HAP-1 (cell line): Measurements from ENCODE around the gene AGPAT2.

ENCODE experiments used
- DNase-seq, 2 experiments: peaks; one replicate each; pipeline ENCODE4 v3.0.0-alpha.2; 2016 to 2020; ENCODE audit warnings: low spot score in 2 of 2
- H3K27me3 ChIP-seq: fragments of 250-450 bp; sonication (Bioruptor Pico); 2 replicates; pipeline ENCODE4 v1.5.1; 2020; ENCODE audit warnings: low read depth, mild to moderate bottlenecking, moderate library complexity
- H3K36me3 ChIP-seq: fragments of 250-450 bp; sonication (Bioruptor Pico); replicated peaks from 2 replicates; pipeline ENCODE4 v1.5.1; 2020; ENCODE audit warnings: mild to moderate bottlenecking
- H3K4me1 ChIP-seq: fragments of 250-450 bp; sonication (Bioruptor Pico); 2 replicates; pipeline ENCODE4 v1.5.1; 2020; ENCODE audit warnings: mild to moderate bottlenecking
- H3K4me3 ChIP-seq: fragments of 250-450 bp; sonication (Bioruptor Pico); 2 replicates; pipeline ENCODE4 v1.5.1; 2020; ENCODE audit warnings: mild to moderate bottlenecking, moderate library complexity
- H3K9me3 ChIP-seq: fragments of 250-450 bp; sonication (Bioruptor Pico); 2 replicates; pipeline ENCODE4 v1.5.1; 2020; ENCODE audit warnings: mild to moderate bottlenecking, moderate library complexity
- in situ Hi-C: fragments of 300-500 bp; cut with MboI; formaldehyde crosslinking; loops from 3 replicates; pipeline ENCODE4 v1.14.3; 2020; ENCODE audit warnings: low sequenced_read_pairs, inconsistent platforms, mixed read lengths

Gene AGPAT2

GRCh38 chr9:136666372-136667213 is 20.7 kb downstream of the AGPAT2 start:
- Histone ChIP-seq H3K27me3 (no peaks in the 10 kb centered on the region), H3K4me3 (peak overlapping the region; percentile 20), H3K4me1 (no peaks in the 10 kb centered on the region), H3K36me3 (no peaks in the 10 kb centered on the region), H3K9me3 (no peaks in the 10 kb centered on the region)
- no peak for DNase-seq
- in situ Hi-C loops, result no loop called here

- Histone ChIP-seq H3K4me3 (peak overlapping the region; percentile 28), H3K9me3 (no peaks in the 10 kb centered on the region), H3K4me1 (no peaks in the 10 kb centered on the region), H3K36me3 (no peaks in the 10 kb centered on the region), H3K27me3 (0 out of 2 replicates have a peak, but pooled peaks cover 3% of the 10 kb centered on the region)
- DNase-seq, result peak in 1 of 2 experiments; percentile 55
- in situ Hi-C loops, result no loop called here
Observed at GRCh38 chr9:136665704-136666371, 21.4 kb downstream of the AGPAT2 start.

- Histone ChIP-seq H3K27me3 (peaks cover 7% of the 10 kb centered on the region; the same call in 1 of the 2 replicates), H3K36me3 (no peaks in the 10 kb centered on the region)
- in situ Hi-C loops, result no loop called here
Observed at GRCh38 chr9:136665111-136665703, 22.1 kb downstream of the AGPAT2 start.

GRCh38 chr9:136664000-136664915 is 23.0 kb downstream of the AGPAT2 start:
- Histone ChIP-seq H3K36me3 (no peaks in the 10 kb centered on the region), H3K4me1 (no peaks in the 10 kb centered on the region), H3K4me3 (no peak overlapping the region), H3K27me3 (peaks cover 17% of the 10 kb centered on the region), H3K9me3 (no peaks in the 10 kb centered on the region)
- no peak for DNase-seq
- in situ Hi-C loops, result no loop called here

More at GRCh38 chr9:136665111-136665703, 22.1 kb downstream of the AGPAT2 start:
- Histone ChIP-seq H3K9me3 (no peaks in the 10 kb centered on the region), H3K4me3 (peak overlapping the region; percentile 28), H3K4me1 (no peaks in the 10 kb centered on the region)
- DNase-seq, result peak in 1 of 2 experiments; percentile 66

GRCh38 chr9:136662656-136663581 is 24.3 kb downstream of the AGPAT2 start, which contains the start of gene EGFL7:
Gene EGFL7, plus strand, starts transcription at chr9:136662916. Its CDS starts 5,367 bp downstream, at chr9:136668283.
- H3K4me1 ChIP-seq, result no peaks in the 10 kb centered on the region
- no peak within 1 kb of the TSS for H3K4me3 ChIP-seq
- H3K9me3 ChIP-seq, result no peaks in the 10 kb centered on the region
- no peak for DNase-seq
- in situ Hi-C loops, result no loop called here
- H3K36me3 ChIP-seq, result no peaks in the 10 kb centered on the region
- peaks cover 30% of the 10 kb centered on the region for H3K27me3 ChIP-seq

GRCh38 chr9:136662326-136662655 is 25.0 kb downstream of the AGPAT2 start:
- no peaks in the 10 kb centered on the region for H3K4me1 ChIP-seq
- in situ Hi-C loops, result no loop called here
- H3K4me3 ChIP-seq, result no peak overlapping the region
- H3K9me3 ChIP-seq, result no peaks in the 10 kb centered on the region
- no peak for DNase-seq
- H3K27me3 ChIP-seq, result peaks cover 36% of the 10 kb centered on the region
- H3K36me3 ChIP-seq, result no peaks in the 10 kb centered on the region

- no peaks in the 10 kb centered on the region for H3K36me3 ChIP-seq
- no peaks in the 10 kb centered on the region for H3K9me3 ChIP-seq
- no peak for DNase-seq
- H3K27me3 ChIP-seq, result peaks cover 41% of the 10 kb centered on the region
- in situ Hi-C loops, result no loop called here
- H3K4me1 ChIP-seq, result no peaks in the 10 kb centered on the region
- H3K4me3 ChIP-seq, result no peak overlapping the region
Observed at GRCh38 chr9:136661641-136662325, 25.5 kb downstream of the AGPAT2 start.

- no peak overlapping the region for H3K4me3 ChIP-seq
- in situ Hi-C loops, result no loop called here
- DNase-seq, result no peak
- H3K36me3 ChIP-seq, result no peaks in the 10 kb centered on the region
- no peaks in the 10 kb centered on the region for H3K4me1 ChIP-seq
- peaks cover 47% of the 10 kb centered on the region for H3K27me3 ChIP-seq
- no peaks in the 10 kb centered on the region for H3K9me3 ChIP-seq
Observed at GRCh38 chr9:136660971-136661550, 26.2 kb downstream of the AGPAT2 start.

- no peaks in the 10 kb centered on the region for H3K36me3 ChIP-seq
- no peak overlapping the region for H3K4me3 ChIP-seq
- H3K9me3 ChIP-seq, result no peaks in the 10 kb centered on the region
- in situ Hi-C loops, result no loop called here
- H3K27me3 ChIP-seq, result peaks cover 47% of the 10 kb centered on the region
- DNase-seq, result no peak
- H3K4me1 ChIP-seq, result no peaks in the 10 kb centered on the region
Observed at GRCh38 chr9:136659861-136660784, 27.1 kb downstream of the AGPAT2 start.

- H3K4me3 ChIP-seq, result no peak overlapping the region
- H3K27me3 ChIP-seq, result peaks cover 47% of the 10 kb centered on the region
- DNase-seq, result no peak
- H3K4me1 ChIP-seq, result no peaks in the 10 kb centered on the region
- no peaks in the 10 kb centered on the region for H3K9me3 ChIP-seq
- H3K36me3 ChIP-seq, result no peaks in the 10 kb centered on the region
- in situ Hi-C loops, result no loop called here
Observed at GRCh38 chr9:136658849-136659535, 28.3 kb downstream of the AGPAT2 start.
